Loucy (cell line): ENCODE results near the gene FREM3.

Experiments used
- H2AFZ ChIP-seq: fragments of 200-600 bp; sonication (generic); 2 replicates; pipeline ENCODE4 v1.6.0; 2016; ENCODE audit warnings: antibody characterized with exemption, mild to moderate bottlenecking, low read length, moderate library complexity
- H3F3A ChIP-seq: fragments of 200-600 bp; 2 replicates; pipeline ENCODE4 v1.6.0; 2016; ENCODE audit warnings: antibody characterized with exemption, low read depth, mild to moderate bottlenecking
- H3K27me3 ChIP-seq: fragments of 200-600 bp; sonication (generic); 2 replicates; pipeline ENCODE4 v1.6.1; 2014; ENCODE audit warnings: low read length, mild to moderate bottlenecking; ENCODE audit not compliant: insufficient read depth, poor library complexity, severe bottlenecking
- H3K36me3 ChIP-seq: fragments of 200-600 bp; sonication (generic); 2 replicates; pipeline ENCODE4 v1.6.1; 2016; ENCODE audit warnings: low read length; ENCODE audit not compliant: insufficient read depth
- H3K4me1 ChIP-seq: fragments of 200-600 bp; sonication (generic); 2 replicates; pipeline ENCODE4 v1.5.1; 2014; ENCODE audit warnings: low read length, mild to moderate bottlenecking; ENCODE audit not compliant: insufficient read depth, poor library complexity, severe bottlenecking
- H3K4me2 ChIP-seq: fragments of 200-600 bp; sonication (generic); 2 replicates; pipeline ENCODE4 v1.6.0; 2014; ENCODE audit warnings: antibody characterized with exemption, low read length, low read depth, mild to moderate bottlenecking; ENCODE audit not compliant: poor library complexity, severe bottlenecking
- H3K4me3 ChIP-seq: fragments of 200-600 bp; sonication (generic); 2 replicates; pipeline ENCODE4 v1.5.1; 2014; ENCODE audit warnings: low read length, mild to moderate bottlenecking, mixed read lengths; ENCODE audit not compliant: poor library complexity, severe bottlenecking
- H3K79me2 ChIP-seq: fragments of 200-600 bp; sonication (generic); 2 replicates; pipeline ENCODE4 v1.6.1; 2014; ENCODE audit warnings: low read length; ENCODE audit not compliant: insufficient read depth
- H3K9ac ChIP-seq: fragments of 200-600 bp; sonication (generic); 2 replicates; pipeline ENCODE4 v1.6.0; 2014; ENCODE audit warnings: mild to moderate bottlenecking, low read depth, low read length, moderate library complexity; ENCODE audit not compliant: poor library complexity, severe bottlenecking
- H3K9me2 ChIP-seq: fragments of 200-600 bp; sonication (generic); replicated peaks from 2 replicates; pipeline ENCODE4 v1.6.1; 2016; ENCODE audit warnings: low read depth, low read length, mixed read lengths
- H3K9me3 ChIP-seq: fragments of 200-600 bp; sonication (generic); 2 replicates; pipeline ENCODE4 v1.6.1; 2014; ENCODE audit warnings: mild to moderate bottlenecking, antibody characterized with exemption, low read length, low read depth; ENCODE audit not compliant: insufficient read depth
- H4K20me1 ChIP-seq: fragments of 200-600 bp; sonication (generic); 2 replicates; pipeline ENCODE4 v1.6.0; 2014; ENCODE audit warnings: antibody characterized with exemption, low read length, mild to moderate bottlenecking; ENCODE audit not compliant: insufficient read depth, poor library complexity, severe bottlenecking
- CTCF ChIP-seq: fragments of 200-600 bp; sonication (generic); conservative IDR thresholded peaks from 2 replicates; pipeline ENCODE4 v1.5.1; 2014; ENCODE audit warnings: mild to moderate bottlenecking, antibody characterized with exemption, low read length
- EZH2phosphoT487 ChIP-seq: fragments of 200-600 bp; IDR thresholded peaks from 2 replicates; pipeline ENCODE4 v1.6.1; 2018; ENCODE audit warnings: antibody characterized with exemption, mild to moderate bottlenecking, moderate library complexity, borderline replicate concordance

Gene FREM3

DNA sequence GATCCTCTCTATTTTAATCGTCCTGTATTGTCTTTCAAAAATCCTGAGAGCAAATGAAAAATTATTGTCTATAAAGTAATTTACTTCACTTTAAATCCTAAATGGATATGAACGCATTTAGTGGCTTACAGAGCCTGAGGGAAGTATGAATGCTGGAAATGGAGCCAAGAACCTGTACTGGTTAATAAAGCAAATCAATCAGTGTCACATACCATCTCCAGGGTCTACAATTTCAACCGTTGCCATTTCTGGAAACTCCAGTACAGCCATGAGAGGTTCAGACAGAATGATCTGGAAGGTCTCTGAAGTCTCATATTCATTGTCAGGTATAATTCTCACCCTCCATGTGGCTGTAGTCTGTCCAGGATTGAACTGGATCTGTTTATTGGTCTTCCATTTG, 76.6 kb downstream of the FREM3 start:
- no peaks in the 10 kb centered on the region for H3K79me2 ChIP-seq
- no peaks in the 10 kb centered on the region for H3F3A ChIP-seq
- peaks cover 56% of the 10 kb centered on the region for H3K27me3 ChIP-seq
- no peaks in the 10 kb centered on the region for H3K9me3 ChIP-seq
- no peak overlapping the region for H2AFZ ChIP-seq
- TF ChIP-seq EZH2phosphoT487 (no peak), CTCF (no peak)
- no peaks in the 10 kb centered on the region for H3K36me3 ChIP-seq
- no peak overlapping the region for H3K4me2 ChIP-seq
- no peaks in the 10 kb centered on the region for H3K9me2 ChIP-seq
- H3K4me3 ChIP-seq = no peak overlapping the region
- no peaks in the 10 kb centered on the region for H3K4me1 ChIP-seq
- H3K9ac ChIP-seq = no peak overlapping the region
- H4K20me1 ChIP-seq = no peaks in the 10 kb centered on the region

GRCh38 chr4:143618811-143619210, 81.7 kb downstream of the FREM3 start:
- no peak overlapping the region for H2AFZ ChIP-seq
- peaks cover 94% of the 10 kb centered on the region for H3K27me3 ChIP-seq

DNA sequence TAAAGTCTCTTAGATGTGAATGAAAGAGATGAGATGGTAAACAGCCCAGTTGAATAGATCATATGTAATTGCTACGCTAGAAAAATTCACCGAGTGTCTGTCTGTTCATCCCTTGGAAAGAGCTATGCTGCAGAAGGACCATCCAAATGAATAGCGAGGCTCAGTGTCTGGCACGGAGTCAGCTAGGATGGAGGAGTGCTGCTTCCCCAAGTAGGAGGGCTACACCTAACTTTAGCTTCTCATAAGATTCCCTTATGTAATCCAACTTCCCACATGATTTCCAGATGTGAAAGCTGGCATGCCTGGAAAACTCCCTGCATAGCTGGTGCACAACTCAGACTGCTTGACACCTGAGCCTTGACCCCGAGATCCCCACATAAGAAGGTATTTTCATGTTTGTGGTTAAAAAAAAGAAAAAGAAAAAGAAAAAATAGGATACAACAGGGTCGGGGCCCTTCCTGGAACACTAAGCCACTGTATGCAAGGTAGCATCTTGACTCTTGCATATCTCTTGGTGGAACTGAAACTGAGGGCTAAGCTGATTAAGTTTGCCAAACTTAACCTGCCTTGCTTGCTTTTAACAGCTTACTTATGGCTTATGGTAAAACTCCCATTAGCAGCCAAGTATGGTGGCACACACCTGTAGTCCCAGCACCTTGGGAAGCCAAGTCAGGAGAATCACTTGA, 82.3 kb downstream of the FREM3 start:
- no peaks in the 10 kb centered on the region for H3K79me2 ChIP-seq
- H2AFZ ChIP-seq = no peak overlapping the region
- H3K4me2 ChIP-seq = no peak overlapping the region
- no peaks in the 10 kb centered on the region for H3K9me2 ChIP-seq
- H3K9me3 ChIP-seq = no peaks in the 10 kb centered on the region
- H4K20me1 ChIP-seq = peaks cover 12% of the 10 kb centered on the region
- H3K36me3 ChIP-seq = no peaks in the 10 kb centered on the region
- no peak overlapping the region for H3K4me3 ChIP-seq
- H3K27me3 ChIP-seq = peaks cover 94% of the 10 kb centered on the region
- TF ChIP-seq EZH2phosphoT487 = no peak
- TF ChIP-seq CTCF = no peak
- H3K4me1 ChIP-seq = no peaks in the 10 kb centered on the region
- no peak overlapping the region for H3K9ac ChIP-seq
- no peaks in the 10 kb centered on the region for H3F3A ChIP-seq

More at GRCh38 chr4:143618811-143619210, 81.7 kb downstream of the FREM3 start:
- no peaks in the 10 kb centered on the region for H3K9me3 ChIP-seq
- no peaks in the 10 kb centered on the region for H3K4me1 ChIP-seq
- H3K4me2 ChIP-seq = no peak overlapping the region
- H3K9me2 ChIP-seq = no peaks in the 10 kb centered on the region
- no peaks in the 10 kb centered on the region for H3F3A ChIP-seq
- H3K4me3 ChIP-seq = no peak overlapping the region
- H4K20me1 ChIP-seq = peaks cover 12% of the 10 kb centered on the region
- H3K36me3 ChIP-seq = no peaks in the 10 kb centered on the region
- H3K79me2 ChIP-seq = no peaks in the 10 kb centered on the region
- H3K9ac ChIP-seq = no peak overlapping the region
- TF ChIP-seq EZH2phosphoT487 (no peak), CTCF (no peak)
